HL-60/S4 (cell line): ENCODE measurements around the gene USP48.
"Not testable (repeated sequence)": the region's sequence is repeated elsewhere in the genome, so short reads cannot be mapped to it uniquely, and the experiment has no call there.

Experiments
- in situ Hi-C: fragments of 300-500 bp; cut with MboI; formaldehyde crosslinking; loops from 2 replicates; pipeline ENCODE4 v1.14.3; 2022; ENCODE audit warnings: low sequenced_read_pairs

The USP48 gene

DNA sequence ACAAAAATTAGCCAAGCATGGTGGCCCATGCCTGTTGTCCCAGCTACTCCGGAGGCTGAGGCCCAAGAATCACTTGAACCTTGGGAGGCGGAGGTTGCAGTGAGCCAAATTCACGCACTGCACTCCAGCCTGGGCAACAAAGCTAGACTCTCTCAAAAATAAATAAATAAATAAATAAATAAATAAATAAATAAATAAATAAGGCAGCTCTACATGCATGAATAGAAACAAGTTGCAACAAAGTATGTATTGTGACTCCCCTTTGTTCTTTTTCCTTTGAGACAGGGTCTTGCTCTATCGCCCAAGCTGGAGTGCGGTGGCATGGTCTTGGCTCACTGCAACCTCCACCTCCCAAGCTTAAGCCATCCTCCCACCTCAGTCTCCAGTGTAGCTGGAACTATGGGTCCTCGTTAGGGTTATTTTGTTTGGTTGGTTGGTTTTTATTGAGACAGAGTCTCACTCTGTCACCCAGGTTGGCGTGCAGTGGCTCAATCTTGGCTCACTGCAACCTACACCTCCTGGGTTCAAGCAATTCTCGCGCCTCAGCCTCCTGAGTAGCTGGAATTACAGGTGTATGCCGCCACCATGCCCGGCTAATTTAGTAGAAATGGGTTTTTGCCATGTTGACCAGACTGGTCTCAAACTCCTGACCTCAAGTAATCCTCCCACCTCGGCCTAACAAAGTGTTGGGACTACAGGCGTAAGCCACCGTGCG is 8.0 kb downstream of the USP48 start:
- in situ Hi-C loops: no loop called here

DNA sequence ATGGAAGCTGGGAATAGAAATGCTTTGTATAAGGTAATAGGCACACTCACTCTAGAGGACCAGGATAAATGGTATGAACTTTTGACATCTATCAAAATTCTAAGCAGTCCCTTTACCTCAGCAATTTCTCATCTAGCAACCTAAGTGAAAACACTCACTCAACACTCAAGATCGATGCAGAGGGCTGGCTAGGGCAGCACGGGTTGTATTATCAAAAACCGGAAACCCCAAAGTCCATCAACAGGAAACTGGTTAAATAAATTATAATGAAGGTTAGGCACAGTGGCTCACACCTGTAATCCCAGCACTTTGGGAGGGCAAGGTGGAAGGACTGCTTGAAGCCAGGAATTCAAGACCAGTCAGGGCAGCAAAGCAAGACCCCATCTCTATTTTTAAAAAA is 9.4 kb downstream of the USP48 start:
- in situ Hi-C loops: no loop called here

DNA sequence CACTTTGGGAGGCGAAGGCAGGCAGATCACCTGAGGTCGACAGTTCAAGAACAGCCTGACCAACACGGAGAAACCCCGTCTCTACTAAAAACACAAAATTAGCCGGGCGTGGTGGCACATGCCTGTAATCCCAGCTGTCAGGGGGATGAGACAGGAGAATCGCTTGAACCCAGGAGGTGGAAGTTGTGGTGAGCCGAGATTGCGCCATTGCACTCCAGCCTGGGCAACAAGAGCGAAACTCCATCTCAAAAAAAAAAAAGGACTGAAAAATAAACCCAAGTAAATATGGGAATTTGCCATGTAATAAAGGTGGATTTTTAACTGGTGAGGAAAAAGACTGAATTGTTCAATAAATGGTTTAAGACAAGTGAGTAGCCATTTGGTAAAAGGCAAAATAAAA is 11.3 kb downstream of the USP48 start:
- in situ Hi-C loops: not testable (repeated sequence)

DNA sequence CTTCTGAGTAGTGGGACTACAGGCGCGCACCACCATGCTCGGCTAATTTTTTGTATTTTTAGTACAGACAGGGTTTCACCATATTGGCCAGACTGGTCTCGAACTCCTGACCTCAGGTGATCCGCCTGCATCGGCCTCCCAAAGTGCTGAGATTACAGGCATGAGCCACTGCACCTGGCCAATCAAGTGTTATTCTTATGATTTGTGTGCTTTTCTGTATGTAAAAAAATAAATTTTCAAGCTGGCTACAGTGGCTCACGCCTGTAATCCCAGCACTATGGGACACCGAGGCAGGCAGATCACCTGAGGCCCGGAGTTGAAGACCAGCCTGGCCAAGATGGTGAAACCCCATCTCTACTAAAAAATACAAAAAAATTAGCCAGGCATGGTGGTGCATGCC is 12.3 kb downstream of the USP48 start:
- in situ Hi-C loops: not testable (repeated sequence)

DNA sequence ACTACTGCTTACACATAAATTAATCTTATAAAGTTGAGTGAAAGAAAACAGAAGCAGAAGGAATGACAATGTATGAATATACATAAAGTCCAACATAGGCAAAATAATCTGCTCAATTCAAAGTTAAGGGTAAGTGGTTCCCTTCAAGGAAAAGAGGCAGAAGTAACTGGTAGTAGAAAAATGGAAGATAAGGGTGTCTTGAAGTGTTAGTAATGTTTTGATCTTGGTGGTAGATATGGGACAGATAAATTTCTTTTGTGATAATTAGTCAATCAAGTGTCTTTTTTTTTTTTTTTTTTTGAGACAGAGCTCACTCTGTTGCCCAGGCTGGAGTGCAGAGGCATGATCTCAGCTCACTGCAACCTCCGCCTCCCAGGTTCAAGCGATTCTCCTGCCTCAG is 12.7 kb downstream of the USP48 start:
- in situ Hi-C loops: no loop called here

DNA sequence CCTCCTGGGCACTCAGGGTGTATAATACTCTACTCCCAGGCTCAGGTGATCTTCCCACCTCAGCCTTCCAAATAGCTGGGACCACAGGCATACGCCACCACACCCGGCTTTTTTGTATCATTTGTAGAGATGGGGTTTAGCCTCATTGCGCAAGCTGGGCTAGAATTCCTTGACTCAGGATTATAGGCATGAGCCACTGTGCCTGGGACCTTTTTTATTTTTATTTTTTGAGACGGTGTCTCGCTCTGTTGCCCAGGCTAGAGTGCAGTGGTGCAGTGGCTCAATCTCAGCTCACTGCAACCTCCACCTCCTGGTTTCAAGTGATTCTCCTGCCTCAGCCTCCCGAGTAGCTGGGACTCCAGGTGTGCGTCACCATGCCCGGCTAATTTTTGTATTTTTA is 15.8 kb downstream of the USP48 start:
- in situ Hi-C loops: not testable (repeated sequence)

DNA sequence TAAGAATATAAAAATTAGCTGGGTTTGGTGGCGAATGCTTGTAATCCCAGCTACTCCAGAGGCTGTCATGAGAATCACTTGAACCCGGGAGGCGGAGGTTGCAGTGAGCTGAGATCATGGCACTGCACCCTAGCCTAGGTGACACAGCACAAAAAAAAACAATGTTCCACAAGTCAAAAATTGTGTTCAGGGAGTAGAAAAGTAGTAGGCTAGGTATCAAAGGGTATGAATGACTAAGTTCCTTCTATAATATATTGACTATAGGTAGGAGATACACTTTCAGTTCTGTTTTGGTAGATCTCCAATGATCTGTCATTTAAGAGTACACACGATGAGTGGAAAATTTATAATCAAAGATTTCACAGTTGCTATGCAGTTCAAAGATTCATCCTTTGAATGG is 16.7 kb downstream of the USP48 start:
- in situ Hi-C loops: no loop called here

DNA sequence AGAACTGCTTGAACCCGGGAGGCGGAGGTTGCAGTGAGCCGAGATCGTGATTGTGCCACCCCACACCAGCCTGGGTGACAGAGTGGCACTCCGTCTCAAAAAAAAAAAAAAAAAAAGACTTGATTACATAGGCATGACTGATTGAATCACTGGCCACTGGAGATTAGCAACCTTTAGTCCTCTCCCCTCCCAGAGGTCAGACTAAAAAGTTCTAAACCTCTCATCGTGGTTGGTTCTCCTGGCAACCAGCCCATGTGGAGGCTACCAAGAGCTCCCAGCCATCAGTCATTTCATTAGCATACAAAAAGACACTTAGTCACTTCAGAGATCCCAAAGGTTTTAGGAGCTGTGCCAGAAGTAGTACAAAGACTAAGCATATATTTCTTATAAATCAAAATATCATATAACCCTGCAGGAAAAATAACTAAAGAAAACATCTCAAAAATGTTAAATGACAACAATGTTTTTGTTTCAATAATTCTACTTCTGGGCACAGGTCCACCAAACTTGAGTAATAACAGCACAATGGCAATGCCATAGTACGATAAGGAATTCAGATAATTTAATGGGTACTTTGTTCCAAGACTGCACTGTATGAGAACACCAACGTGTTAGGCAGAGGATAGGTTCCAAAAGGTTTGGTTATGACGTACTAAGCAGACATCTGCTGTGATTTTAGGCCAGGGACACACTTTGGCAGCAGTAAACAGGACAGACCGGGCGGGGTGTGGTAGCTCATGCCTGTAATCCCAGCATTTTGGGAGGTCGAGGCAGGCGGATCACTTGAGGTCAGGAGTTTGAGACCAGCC is 18.1 kb downstream of the USP48 start:
- in situ Hi-C loops: no loop called here

DNA sequence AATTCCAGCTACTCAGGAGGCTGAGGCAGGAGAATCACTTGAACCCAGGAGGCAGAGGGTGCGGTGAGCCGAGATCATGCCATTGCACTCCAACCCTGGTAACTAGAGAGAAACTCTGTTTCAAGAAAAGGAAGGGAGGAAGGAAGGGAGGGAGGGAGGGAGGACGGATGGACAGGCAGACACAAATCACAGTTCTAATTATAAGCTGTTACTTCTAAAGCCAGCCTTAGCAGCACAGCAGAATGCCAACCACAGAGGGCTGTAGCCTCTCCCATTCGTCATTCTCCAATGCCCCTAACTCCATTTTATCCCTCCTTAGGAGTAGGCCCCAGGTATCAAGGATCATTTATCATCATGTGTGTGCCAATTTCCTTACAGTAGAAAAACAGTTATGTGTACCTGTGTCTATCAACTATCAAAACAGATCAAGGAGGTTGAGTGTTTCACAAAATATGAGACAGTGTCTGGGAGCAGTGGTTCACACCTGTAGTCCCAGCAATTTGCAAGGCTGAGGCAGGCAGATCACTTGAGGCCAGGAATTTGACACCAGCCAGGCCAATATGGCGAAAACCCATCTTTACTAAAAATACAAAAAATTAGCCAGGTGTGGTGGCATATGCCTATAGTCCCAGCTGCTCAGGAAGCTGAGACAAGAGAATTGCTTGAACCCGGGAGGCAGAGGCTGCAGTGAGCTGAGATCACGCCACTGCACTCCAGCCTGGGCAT is 19.1 kb downstream of the USP48 start:
- in situ Hi-C loops: no loop called here

DNA sequence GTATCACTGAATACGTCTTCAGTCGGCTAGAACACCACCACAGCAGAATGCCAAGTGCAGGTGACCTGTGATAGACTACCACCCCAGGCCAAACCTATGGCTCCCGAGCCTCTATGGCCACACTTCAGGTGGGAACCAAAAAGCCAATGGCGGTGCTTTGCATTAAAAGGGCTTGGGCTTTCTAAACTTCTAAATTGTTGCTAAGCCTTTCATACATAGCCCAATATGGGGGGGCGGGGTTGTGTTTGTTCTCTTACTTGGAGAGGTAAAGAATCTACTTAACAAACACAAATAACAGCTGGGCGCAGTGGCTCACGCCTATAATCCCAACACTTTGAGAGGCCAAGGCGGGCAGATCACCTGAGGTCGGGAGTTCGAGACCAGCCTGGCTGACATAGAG is 19.7 kb downstream of the USP48 start:
- in situ Hi-C loops: no loop called here

DNA sequence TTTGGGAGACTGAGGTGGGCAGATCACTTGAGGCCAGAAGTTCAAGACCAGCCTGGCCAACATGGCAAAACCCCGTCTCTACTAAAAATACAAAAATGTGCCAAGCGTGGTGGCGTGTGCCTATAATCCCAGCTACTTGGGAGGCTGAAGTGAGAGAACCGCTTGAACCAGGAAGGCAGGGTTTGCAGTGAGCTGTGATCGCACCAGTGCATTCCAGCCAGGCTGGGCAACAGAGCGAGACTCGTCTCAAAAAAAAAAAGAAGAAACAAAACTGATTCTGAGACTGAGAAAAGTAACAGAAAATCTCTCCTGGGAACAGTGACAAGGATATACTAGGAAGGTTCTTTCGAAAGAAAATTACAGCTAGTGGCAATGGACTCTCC is 20.9 kb downstream of the USP48 start:
- in situ Hi-C loops: no loop called here

DNA sequence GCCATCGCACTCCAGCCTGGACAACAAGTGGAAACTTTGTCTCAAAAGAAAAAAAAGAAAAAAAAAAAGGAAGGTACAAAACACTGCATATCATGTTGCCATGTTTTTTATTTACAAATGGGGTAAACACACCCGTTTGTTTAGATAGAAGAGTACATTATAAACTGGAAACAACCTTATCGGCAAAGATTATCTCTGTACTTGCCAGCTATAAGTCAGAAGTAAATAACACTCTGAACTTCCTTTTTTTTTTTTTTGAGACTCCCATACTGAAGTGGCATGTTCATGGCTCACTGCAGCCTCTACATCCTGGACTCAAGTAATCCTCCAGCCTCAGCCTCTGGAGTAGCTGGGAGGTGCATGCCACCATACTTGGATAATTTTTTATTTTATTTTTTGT is 21.9 kb downstream of the USP48 start:
- in situ Hi-C loops: no loop called here

DNA sequence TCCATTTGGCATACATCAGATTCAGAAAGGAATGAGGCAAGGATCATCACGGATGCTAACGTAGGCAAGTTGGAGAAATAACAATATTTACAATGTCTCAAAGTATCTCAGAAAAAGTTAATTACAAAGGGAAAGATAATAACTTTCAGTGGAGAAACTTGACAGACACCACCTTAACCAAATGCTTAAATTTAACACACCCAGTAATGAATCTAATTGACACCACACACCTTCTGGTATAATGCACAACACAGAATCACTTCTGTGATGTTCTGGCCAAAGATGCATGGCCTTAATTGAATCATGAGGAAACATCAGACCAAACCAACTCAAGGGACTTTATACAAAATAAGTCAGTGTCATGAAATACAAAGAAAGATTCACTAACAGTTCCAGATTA is 23.1 kb downstream of the USP48 start:
- in situ Hi-C loops: no loop called here

DNA sequence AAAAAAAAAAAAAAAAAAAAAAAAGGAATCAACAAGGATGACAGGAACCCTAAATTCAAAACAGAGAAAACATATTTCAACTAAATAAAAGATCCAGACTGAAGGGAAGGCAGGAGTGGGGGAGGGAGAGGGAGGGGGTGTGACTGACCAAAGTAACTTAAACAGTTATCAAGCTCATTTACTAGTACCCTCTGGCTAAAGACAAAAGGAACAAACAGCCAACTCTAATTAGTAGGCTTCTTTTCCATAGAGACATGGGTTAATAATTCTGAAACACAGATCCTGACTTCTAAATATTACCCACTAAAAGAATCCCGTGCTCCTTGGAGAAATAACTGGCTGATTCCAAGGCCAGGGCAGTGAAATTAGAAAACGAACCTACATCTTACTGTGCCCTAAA is 23.8 kb downstream of the USP48 start:
- in situ Hi-C loops: no loop called here

DNA sequence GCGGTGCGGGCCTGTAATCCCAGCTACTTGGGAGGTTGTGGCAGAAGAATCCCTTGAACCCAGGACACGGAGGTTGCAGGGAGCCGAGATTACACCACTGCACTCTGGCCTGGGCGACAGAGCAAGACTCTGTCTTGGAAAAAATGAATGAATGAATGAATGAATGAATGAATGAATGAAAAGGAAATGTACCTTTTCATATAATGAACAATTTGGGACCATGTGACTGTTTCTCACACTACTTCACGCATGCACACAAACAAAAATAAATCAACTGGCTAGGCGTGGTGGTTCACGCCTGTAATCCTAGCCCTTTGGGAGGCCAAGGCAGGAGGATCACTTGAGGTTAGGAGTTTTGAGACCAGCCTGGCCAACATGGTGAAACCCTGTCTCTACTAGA is 24.3 kb downstream of the USP48 start:
- in situ Hi-C loops: no loop called here

DNA sequence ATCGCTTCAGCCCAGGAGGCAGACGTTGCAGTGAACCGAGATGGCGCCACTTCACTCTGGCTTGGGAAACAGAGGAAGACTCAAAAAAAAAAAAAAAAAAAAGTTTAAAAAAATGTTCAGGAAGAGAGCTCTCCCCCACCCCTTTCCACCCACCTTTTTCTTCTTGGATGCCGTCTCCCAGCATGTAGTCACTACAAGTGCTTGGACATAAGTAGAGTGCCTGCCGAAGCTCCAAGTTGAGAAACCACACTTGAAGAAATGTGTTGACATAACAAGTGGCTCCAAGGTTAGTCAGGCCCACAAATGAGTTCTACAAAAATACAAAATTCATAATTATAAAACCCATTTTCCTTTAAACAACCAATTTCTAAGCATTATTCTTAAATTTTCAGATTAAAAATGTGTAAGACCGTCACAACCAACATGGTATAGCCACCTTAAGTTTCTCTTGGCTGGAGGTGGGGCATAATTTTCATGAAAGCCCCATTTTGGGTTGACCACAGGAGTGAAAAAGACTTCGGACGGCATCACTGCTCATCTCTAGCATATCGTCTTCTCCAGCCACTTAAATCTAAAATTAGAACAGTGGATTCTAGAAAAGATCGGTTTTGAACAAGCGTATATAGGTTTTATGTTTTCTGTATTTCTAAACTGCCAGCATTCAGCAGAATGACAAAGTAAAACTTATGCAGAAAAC is 26.4 kb downstream of the USP48 start:
- in situ Hi-C loops: no loop called here

DNA sequence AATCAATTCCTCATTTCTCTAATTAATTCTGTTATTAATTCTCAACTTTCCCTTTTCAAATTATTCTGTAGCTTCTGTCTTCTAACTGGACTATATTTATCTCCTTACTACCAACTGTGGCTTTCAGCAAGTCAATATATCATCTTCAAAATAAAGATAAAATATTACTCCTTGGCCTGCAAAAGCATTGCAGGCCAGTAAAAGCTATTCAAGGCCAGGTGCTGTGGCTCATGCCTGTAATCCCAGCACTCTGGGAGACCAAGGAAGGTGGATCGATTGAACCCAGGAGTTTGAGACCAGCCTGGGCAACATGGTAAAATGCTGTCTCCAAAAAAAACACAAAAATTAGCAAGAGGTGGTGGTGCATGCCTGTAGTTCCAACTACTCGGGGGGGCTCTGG is 27.9 kb downstream of the USP48 start:
- in situ Hi-C loops: no loop called here

DNA sequence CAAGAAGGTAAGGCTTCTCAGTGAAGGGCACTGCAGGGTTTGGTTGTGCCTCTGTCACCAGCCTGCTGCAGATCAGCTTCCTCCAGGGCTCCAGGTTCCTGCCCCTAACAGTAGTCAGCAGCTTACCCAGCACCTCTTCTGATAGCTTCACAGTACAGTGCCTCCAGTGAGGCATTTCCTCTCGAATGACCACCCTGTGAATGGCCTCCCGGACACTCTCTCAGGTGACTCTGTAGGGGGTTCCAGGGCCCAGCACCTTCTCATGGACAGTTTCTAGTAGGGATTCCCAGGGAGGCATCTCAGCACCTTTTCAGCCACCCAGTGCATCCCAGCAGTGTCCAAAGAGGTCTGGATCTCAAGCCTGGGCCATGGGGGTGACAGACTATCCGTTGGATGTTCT is 28.4 kb downstream of the USP48 start:
- in situ Hi-C loops: no loop called here

DNA sequence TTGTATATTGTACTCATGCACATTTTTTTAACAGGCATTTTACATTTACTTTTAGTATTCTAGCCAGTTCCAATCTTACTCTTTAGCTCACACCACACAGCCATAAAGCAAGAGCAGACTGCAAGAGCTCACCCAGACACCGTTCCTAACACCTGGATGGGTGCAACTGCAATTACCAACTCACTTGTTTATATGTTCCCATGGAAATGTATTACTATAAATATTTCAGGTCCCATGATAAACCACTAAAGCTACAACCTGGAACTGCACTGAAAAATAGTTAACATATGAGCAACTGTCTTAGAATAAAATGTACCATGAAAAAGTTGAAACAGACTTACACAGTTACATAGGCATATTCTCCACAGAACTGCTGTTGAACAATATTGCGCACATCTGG is 30.8 kb downstream of the USP48 start:
- in situ Hi-C loops: no loop called here

DNA sequence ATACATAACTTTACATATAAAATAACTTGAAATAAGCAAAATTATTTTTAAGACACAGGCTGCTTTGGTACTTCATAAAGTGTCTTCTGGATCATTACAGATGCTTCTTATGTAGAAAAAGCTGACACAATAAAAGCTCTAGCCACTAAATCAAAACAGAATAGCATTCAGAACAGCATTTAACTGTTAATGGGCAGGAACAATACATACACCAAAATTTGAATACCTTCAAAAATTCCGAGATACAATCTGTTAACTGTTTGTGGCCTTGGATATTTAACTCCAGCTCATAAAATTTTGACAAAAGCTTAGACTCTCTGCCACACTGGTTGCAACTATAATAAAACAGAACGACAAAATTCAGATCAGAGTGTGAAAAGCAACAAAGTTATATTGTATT is 31.7 kb downstream of the USP48 start:
- in situ Hi-C loops: no loop called here

DNA sequence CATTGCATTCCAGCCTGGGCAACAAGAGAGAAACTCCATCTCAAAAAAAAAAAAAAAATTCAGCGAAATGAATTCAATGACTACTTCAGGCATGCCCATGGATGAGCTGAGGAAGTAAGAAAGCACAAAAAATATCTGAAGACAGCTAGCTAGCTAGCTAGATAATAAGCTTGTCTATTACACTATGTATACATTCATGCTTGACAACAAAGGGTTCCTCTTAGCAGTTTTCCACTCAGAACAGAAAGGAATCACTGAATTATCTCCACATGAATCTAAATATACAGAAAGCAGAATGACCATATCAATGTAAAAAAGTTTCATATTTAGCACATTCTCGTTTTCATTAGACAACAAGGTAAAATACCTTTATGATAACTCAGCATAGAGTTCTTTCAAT is 32.1 kb downstream of the USP48 start:
- in situ Hi-C loops: no loop called here
